Liver (tissue), 9 donors: ENCODE measurements around the gene NDUFAF2. TPM values are rescaled to one million over a fixed set of nuclear protein-coding genes. Genes with fewer than 3 reads are reported as not detected.

ENCODE experiments used
- DNase-seq: peaks from one replicate; pipeline ENCODE4 v3.0.0-alpha.2; 2017; ENCODE audit warnings: low spot score
- H3K27ac ChIP-seq, 2 donors: one replicate each; pipeline ENCODE4 v1.7.0; 2013; ENCODE audit warnings: inconsistent platforms in 2 of 2, low read length in 2 of 2, control low read depth in 1 of 2, low read depth in 1 of 2, mild to moderate bottlenecking in 1 of 2
- H3K27me3 ChIP-seq, 4 donors: one replicate each; pipeline versions ENCODE4 v1.6.1 to v1.7.0; 2013; ENCODE audit warnings: low read length in 3 of 4, inconsistent platforms in 1 of 4, mild to moderate bottlenecking in 1 of 4, moderate library complexity in 1 of 4; ENCODE audit not compliant: control insufficient read depth in 4 of 4, insufficient read depth in 4 of 4
- H3K36me3 ChIP-seq, 4 donors: one replicate each; pipeline versions ENCODE4 v1.6.1 to v1.7.0; 2013; ENCODE audit warnings: low read length in 3 of 4, mild to moderate bottlenecking in 3 of 4, low read depth in 1 of 4, moderate library complexity in 1 of 4; ENCODE audit not compliant: control insufficient read depth in 4 of 4, insufficient read depth in 3 of 4
- H3K4me1 ChIP-seq, 4 donors: one replicate each; pipeline versions ENCODE4 v1.6.1 to v1.7.0; 2013; ENCODE audit warnings: low read length in 3 of 4, mild to moderate bottlenecking in 3 of 4, moderate library complexity in 1 of 4; ENCODE audit not compliant: control insufficient read depth in 4 of 4, insufficient read depth in 4 of 4
- H3K4me3 ChIP-seq, 3 donors: one replicate each; pipeline versions ENCODE4 v1.6.1 to v1.7.0; 2013; ENCODE audit warnings: low read length in 3 of 3, control low read depth in 1 of 3, low read depth in 1 of 3, mild to moderate bottlenecking in 1 of 3
- H3K9ac ChIP-seq, 2 donors: one replicate each; pipeline ENCODE4 v1.7.0; 2013; ENCODE audit warnings: low read length in 2 of 2, mild to moderate bottlenecking in 2 of 2, moderate library complexity in 2 of 2, control low read depth in 1 of 2, low read depth in 1 of 2
- H3K9me3 ChIP-seq, 4 donors: one replicate each; pipeline versions ENCODE4 v1.6.1 to v1.7.0; 2013; ENCODE audit warnings: low read length in 3 of 4; ENCODE audit not compliant: control insufficient read depth in 4 of 4
- CTCF ChIP-seq: fragments of 150-350 bp; IDR thresholded peaks from 2 replicates; pipeline ENCODE4 v1.5.1; 2017; ENCODE audit warnings: improper control_type of control experiment, low read depth, low read length; ENCODE audit not compliant: missing input control
- EGR1 ChIP-seq, 2 donors: IDR thresholded peaks; 2 replicates each; pipeline ENCODE4 v1.6.1; 2016 to 2018; ENCODE audit warnings: antibody characterized with exemption in 2 of 2, low read depth in 2 of 2
- FOXA1 ChIP-seq: IDR thresholded peaks from 2 replicates; pipeline ENCODE4 v1.6.1; 2016; ENCODE audit warnings: antibody characterized with exemption
- FOXA2 ChIP-seq: IDR thresholded peaks from 2 replicates; pipeline ENCODE4 v1.6.1; 2016; ENCODE audit warnings: antibody characterized with exemption
- GABPA ChIP-seq, 2 donors: IDR thresholded peaks in 1 of 2; conservative IDR thresholded peaks in 1 of 2; 2 replicates each; pipeline ENCODE4 v1.6.1; 2016; ENCODE audit warnings: antibody characterized with exemption in 2 of 2, mild to moderate bottlenecking in 1 of 2, moderate library complexity in 1 of 2
- HNF4A ChIP-seq, 2 donors: conservative IDR thresholded peaks; 2 replicates each; pipeline ENCODE4 v1.6.1; 2016; ENCODE audit warnings: antibody characterized with exemption in 2 of 2, mild to moderate bottlenecking in 2 of 2
- HNF4G ChIP-seq: IDR thresholded peaks from 2 replicates; pipeline ENCODE4 v1.6.1; 2016; ENCODE audit warnings: antibody characterized with exemption
- JUND ChIP-seq, 2 donors: IDR thresholded peaks; 2 replicates each; pipeline ENCODE4 v1.6.1; 2016; ENCODE audit warnings: antibody characterized with exemption in 2 of 2
- MAX ChIP-seq: IDR thresholded peaks from 2 replicates; pipeline ENCODE4 v1.6.1; 2016; ENCODE audit warnings: antibody characterized with exemption
- RAD21 ChIP-seq, 2 donors: IDR thresholded peaks; 2 replicates each; pipeline ENCODE4 v1.6.1; 2016; ENCODE audit warnings: antibody characterized with exemption in 2 of 2, mild to moderate bottlenecking in 2 of 2
- REST ChIP-seq: IDR thresholded peaks from 2 replicates; pipeline ENCODE4 v1.6.1; 2016; ENCODE audit warnings: antibody characterized with exemption, mild to moderate bottlenecking
- RXRA ChIP-seq, 2 donors: IDR thresholded peaks; 2 replicates each; pipeline ENCODE4 v1.6.1; 2017 to 2018; ENCODE audit warnings: antibody characterized with exemption in 2 of 2, mild to moderate bottlenecking in 1 of 2
- SP1 ChIP-seq: IDR thresholded peaks from 2 replicates; pipeline ENCODE4 v1.6.1; 2018; ENCODE audit warnings: antibody characterized with exemption, mild to moderate bottlenecking
- YY1 ChIP-seq: IDR thresholded peaks from 2 replicates; pipeline ENCODE4 v1.6.1; 2016; ENCODE audit warnings: antibody characterized with exemption, mild to moderate bottlenecking
- ZBTB33 ChIP-seq: IDR thresholded peaks from 2 replicates; pipeline ENCODE4 v1.6.1; 2016; ENCODE audit warnings: antibody characterized with exemption
- WGBS: extraction: QIAGEN DNeasy Blood & Tissue Kit; methylation state at CpG from one replicate; pipeline ENCODE4 v1.1.7; 2013; 5-methylcytosine and 5-hydroxymethylcytosine counted together
- polyA plus RNA-seq, 2 donors: library from polyadenylated mRNA; stranded (reverse) in 1 of 2; unstranded in 1 of 2; fragments of 200-250 nt in 1 of 2; fragments of >200 nt in 1 of 2; fragmentation: Nextera tagmentation in 1 of 2; extraction: Ambion mirVana in 1 of 2; gene quantifications; one replicate each; pipeline versions ENCODE4 v1.2.1 to v1.2.3, GENCODE V29; 2013 to 2015
- total RNA-seq, 2 donors: library from RNA; depleted of rRNA; stranded (reverse); fragments of >200 nt; gene quantifications; one replicate each; pipeline ENCODE4 v1.2.3, GENCODE V29; 2014
- donor health status: healthy.
- donor health status: healthy.
- donor health status: healthy.
- donor health status: healthy.
- donor health status: healthy.

The NDUFAF2 gene
- total and polyA plus RNA-seq, 4 donors, result 4.3 to 21.3 (median 12.5) TPM

- H3K27ac ChIP-seq, result no peak overlapping the region
- peaks cover 0 to 3% (median 0%) of the 10 kb centered on the region in 4 donors for H3K36me3 ChIP-seq
- no peak overlapping the region for H3K9ac ChIP-seq
- no peak for DNase-seq
- 93% methylated on average over 1 of the region's 1 CpG for WGBS
- no peaks in the 10 kb centered on the region for H3K9me3 ChIP-seq
- no peak overlapping the region for H3K4me3 ChIP-seq
- H3K27me3 ChIP-seq, result no peaks in the 10 kb centered on the region
- no peaks in the 10 kb centered on the region for H3K4me1 ChIP-seq
- TF ChIP-seq FOXA2 (no peak), YY1 (no peak), FOXA1 (no peak), REST (no peak)
These were observed 153.4 kb downstream of the NDUFAF2 start for GRCh38 chr5:61098251-61098995.

GRCh38 chr5:61100437-61100836 lies 155.4 kb downstream of the NDUFAF2 start:
- Histone ChIP-seq H3K9ac (no peak overlapping the region), H3K4me1 (no peaks in the 10 kb centered on the region), H3K4me3 (no peak overlapping the region), H3K9me3 (no peaks in the 10 kb centered on the region), H3K27me3 (no peaks in the 10 kb centered on the region), H3K27ac (no peak overlapping the region), H3K36me3 (peaks cover 0 to under 1% (median 0%) of the 10 kb centered on the region in 4 donors)
- 79% methylated on average over 4 of the region's 4 CpGs for WGBS
- no peak for DNase-seq
- TF ChIP-seq HNF4A (conservative IDR thresholded peaks at IDR 0.05), result no peak
- TF ChIP-seq HNF4G, result no peak
- TF ChIP-seq RXRA (IDR thresholded peaks at IDR 0.05), result no peak
- TF ChIP-seq FOXA1, result no peak
- TF ChIP-seq MAX, result no peak
- no peak for TF ChIP-seq GABPA (IDR thresholded peaks at IDR 0.05 in 1 of 2, conservative IDR thresholded peaks at IDR 0.05 in 1 of 2)
- TF ChIP-seq EGR1 (IDR thresholded peaks at IDR 0.05; ENCODE audit: low read depth in 2 of 2), result no peak

DNA sequence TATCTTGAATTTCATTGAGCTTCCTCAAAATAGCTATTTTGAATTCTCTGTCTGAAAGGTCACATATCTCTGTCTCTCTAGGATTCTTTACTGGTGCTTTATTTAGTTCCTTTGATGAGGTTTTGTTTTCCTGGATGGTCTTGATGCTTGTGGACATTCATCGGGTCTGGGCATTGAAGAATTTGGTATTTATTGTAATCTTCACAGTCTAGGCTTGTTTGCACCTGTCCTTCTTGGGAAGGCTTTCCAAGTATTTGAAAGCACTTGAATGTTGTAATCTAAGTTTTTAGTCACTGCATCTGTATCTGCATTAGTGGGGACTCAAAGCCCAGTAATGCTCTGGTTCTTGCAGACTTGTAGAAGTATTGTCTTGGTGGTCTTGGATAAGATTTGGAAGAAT lies 169.4 kb downstream of the NDUFAF2 start:
- H3K4me3 ChIP-seq, result no peak overlapping the region
- no peaks in the 10 kb centered on the region for H3K4me1 ChIP-seq
- H3K27me3 ChIP-seq, result no peaks in the 10 kb centered on the region
- no peaks in the 10 kb centered on the region for H3K36me3 ChIP-seq
- no peak overlapping the region for H3K27ac ChIP-seq
- no peaks in the 10 kb centered on the region for H3K9me3 ChIP-seq
- DNase-seq, result no peak
- no peak overlapping the region for H3K9ac ChIP-seq
- 95% methylated on average over 1 of the region's 1 CpG for WGBS
- TF ChIP-seq JUND (IDR thresholded peaks at IDR 0.05) (no peak), ZBTB33 (no peak), HNF4G (no peak), REST (no peak), HNF4A (conservative IDR thresholded peaks at IDR 0.05) (no peak), SP1 (no peak), CTCF (no peak), MAX (no peak), FOXA1 (no peak), YY1 (no peak), RXRA (IDR thresholded peaks at IDR 0.05) (no peak), GABPA (IDR thresholded peaks at IDR 0.05 in 1 of 2, conservative IDR thresholded peaks at IDR 0.05 in 1 of 2) (no peak), RAD21 (IDR thresholded peaks at IDR 0.05) (no peak)
